HepG2 (cell line): ENCODE data around the gene PTEN.

Source experiments
- CBFB ChIP-seq: sonication (generic); formaldehyde crosslinking; IDR thresholded peaks from 2 replicates; pipeline ENCODE4 v1.4.0; 2020; ENCODE audit warnings: missing genetic modification reagents
- JUNB ChIP-seq: sonication (generic); formaldehyde crosslinking; IDR thresholded peaks from 2 replicates; pipeline ENCODE4 v1.8.0; 2022; ENCODE audit warnings: missing genetic modification reagents, mild to moderate bottlenecking, borderline replicate concordance
- POLR2AphosphoS5 ChIP-seq: IDR thresholded peaks from 2 replicates; pipeline ENCODE4 v1.6.1; 2012; ENCODE audit warnings: low read depth, low read length
- REPIN1 ChIP-seq: sonication (generic); formaldehyde crosslinking; IDR thresholded peaks from 2 replicates; pipeline ENCODE4 v1.8.0; 2022; ENCODE audit warnings: missing genetic modification reagents, low read depth, mild to moderate bottlenecking, borderline replicate concordance
- RXRA ChIP-seq: sonication (generic); formaldehyde crosslinking; IDR thresholded peaks from 2 replicates; pipeline ENCODE4 v1.5.1; 2020; ENCODE audit warnings: missing genetic modification reagents
- TEAD3 ChIP-seq: optimal IDR thresholded peaks from 2 replicates; pipeline ENCODE3; 2016; ENCODE audit warnings: borderline replicate concordance
- YY1 ChIP-seq: IDR thresholded peaks from 2 replicates; pipeline ENCODE4 v1.6.1; 2011; ENCODE audit warnings: low read length, low read depth, moderate library complexity, mild to moderate bottlenecking; ENCODE audit not compliant: insufficient read depth, insufficient replicate concordance
- ZNF234 ChIP-seq: sonication (generic); formaldehyde crosslinking; conservative IDR thresholded peaks from 2 replicates; pipeline ENCODE4 v1.5.1; 2020; ENCODE audit warnings: mild to moderate bottlenecking, missing genetic modification reagents
- TF ChIP-seq, protein P1 (sequence below): sonication (generic); formaldehyde crosslinking; IDR thresholded peaks from 2 replicates; pipeline ENCODE4 v1.5.0; 2020; ENCODE audit warnings: missing genetic modification reagents, mild to moderate bottlenecking, borderline replicate concordance
- TF ChIP-seq, protein P2 (sequence below): IDR thresholded peaks from 2 replicates; pipeline ENCODE4 v1.6.1; 2016
- TF ChIP-seq, protein P3 (sequence below): sonication (generic); formaldehyde crosslinking; IDR thresholded peaks from 2 replicates; pipeline ENCODE4 v1.8.1; 2023; ENCODE audit warnings: mild to moderate bottlenecking, missing genetic modification reagents
- TF ChIP-seq, protein P4 (sequence below): sonication (generic); formaldehyde crosslinking; IDR thresholded peaks from 2 replicates; pipeline ENCODE4 v1.5.0; 2020; ENCODE audit warnings: mild to moderate bottlenecking, missing genetic modification reagents, moderate library complexity

DNA sequence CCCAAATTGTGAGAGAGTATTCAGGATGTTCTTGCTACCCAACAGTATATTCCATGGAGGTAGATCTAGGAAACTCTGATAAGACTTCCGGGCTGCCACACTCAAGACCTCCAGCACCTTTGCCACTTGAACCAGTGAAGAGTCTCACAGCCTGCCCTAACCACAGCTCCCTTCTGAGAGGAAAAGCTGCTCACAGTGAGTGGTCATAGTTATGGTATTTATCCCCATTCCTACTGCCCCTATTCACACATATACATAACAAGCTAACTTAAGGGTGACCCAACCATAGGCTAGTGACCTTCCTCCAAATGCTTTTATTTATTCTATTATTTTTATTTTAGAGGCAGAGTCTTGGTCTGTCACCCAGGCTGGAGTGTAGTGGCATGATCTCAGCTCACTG, 156.3 kb downstream of the PTEN start:
- TF ChIP-seq, protein P1, sequence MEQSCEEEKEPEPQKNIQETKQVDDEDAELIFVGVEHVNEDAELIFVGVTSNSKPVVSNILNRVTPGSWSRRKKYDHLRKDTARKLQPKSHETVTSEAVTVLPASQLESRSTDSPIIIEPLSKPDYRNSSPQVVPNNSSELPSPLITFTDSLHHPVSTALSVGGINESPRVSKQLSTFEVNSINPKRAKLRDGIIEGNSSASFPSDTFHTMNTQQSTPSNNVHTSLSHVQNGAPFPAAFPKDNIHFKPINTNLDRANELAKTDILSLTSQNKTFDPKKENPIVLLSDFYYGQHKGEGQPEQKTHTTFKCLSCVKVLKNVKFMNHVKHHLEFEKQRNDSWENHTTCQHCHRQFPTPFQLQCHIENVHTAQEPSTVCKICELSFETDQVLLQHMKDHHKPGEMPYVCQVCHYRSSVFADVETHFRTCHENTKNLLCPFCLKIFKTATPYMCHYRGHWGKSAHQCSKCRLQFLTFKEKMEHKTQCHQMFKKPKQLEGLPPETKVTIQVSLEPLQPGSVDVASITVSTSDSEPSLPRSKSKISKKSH (CRISPR knock-in tag), result no peak
- TF ChIP-seq, protein P2, sequence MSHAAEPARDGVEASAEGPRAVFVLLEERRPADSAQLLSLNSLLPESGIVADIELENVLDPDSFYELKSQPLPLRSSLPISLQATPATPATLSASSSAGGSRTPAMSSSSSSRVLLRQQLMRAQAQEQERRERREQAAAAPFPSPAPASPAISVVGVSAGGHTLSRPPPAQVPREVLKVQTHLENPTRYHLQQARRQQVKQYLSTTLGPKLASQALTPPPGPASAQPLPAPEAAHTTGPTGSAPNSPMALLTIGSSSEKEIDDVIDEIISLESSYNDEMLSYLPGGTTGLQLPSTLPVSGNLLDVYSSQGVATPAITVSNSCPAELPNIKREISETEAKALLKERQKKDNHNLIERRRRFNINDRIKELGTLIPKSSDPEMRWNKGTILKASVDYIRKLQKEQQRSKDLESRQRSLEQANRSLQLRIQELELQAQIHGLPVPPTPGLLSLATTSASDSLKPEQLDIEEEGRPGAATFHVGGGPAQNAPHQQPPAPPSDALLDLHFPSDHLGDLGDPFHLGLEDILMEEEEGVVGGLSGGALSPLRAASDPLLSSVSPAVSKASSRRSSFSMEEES (CRISPR knock-in tag), result no peak
- TF ChIP-seq JUNB (CRISPR knock-in tag), result no peak
- TF ChIP-seq RXRA (CRISPR knock-in tag), result no peak
- TF ChIP-seq CBFB (CRISPR knock-in tag), result no peak
- no peak for TF ChIP-seq POLR2AphosphoS5
- TF ChIP-seq REPIN1 (CRISPR knock-in tag), result no peak
- TF ChIP-seq, protein P3, sequence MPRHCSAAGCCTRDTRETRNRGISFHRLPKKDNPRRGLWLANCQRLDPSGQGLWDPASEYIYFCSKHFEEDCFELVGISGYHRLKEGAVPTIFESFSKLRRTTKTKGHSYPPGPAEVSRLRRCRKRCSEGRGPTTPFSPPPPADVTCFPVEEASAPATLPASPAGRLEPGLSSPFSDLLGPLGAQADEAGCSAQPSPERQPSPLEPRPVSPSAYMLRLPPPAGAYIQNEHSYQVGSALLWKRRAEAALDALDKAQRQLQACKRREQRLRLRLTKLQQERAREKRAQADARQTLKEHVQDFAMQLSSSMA (CRISPR knock-in tag), result no peak
- no peak for TF ChIP-seq YY1
- TF ChIP-seq, protein P4, sequence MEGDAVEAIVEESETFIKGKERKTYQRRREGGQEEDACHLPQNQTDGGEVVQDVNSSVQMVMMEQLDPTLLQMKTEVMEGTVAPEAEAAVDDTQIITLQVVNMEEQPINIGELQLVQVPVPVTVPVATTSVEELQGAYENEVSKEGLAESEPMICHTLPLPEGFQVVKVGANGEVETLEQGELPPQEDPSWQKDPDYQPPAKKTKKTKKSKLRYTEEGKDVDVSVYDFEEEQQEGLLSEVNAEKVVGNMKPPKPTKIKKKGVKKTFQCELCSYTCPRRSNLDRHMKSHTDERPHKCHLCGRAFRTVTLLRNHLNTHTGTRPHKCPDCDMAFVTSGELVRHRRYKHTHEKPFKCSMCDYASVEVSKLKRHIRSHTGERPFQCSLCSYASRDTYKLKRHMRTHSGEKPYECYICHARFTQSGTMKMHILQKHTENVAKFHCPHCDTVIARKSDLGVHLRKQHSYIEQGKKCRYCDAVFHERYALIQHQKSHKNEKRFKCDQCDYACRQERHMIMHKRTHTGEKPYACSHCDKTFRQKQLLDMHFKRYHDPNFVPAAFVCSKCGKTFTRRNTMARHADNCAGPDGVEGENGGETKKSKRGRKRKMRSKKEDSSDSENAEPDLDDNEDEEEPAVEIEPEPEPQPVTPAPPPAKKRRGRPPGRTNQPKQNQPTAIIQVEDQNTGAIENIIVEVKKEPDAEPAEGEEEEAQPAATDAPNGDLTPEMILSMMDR, result no peak
- no peak for TF ChIP-seq TEAD3 (CRISPR knock-in tag)
- TF ChIP-seq ZNF234 (CRISPR knock-in tag), result no peak
